D721Med (cell line): ENCODE results near the gene GRK3.
"Not testable (repeated sequence)": the region's sequence is repeated elsewhere in the genome, so short reads cannot be mapped to it uniquely, and the experiment has no call there.

Experiments
- DNase-seq: peaks from one replicate; pipeline ENCODE4 v3.0.0; 2011; ENCODE audit warnings: low spot score; ENCODE audit not compliant: insufficient read length
- FAIRE-seq: peaks from 2 replicates; lab custom pipeline; 2011; peaks lifted over from hg19 to GRCh38; lab: Jason Lieb, UNC
- CTCF ChIP-seq: IDR thresholded peaks from 2 replicates; pipeline ENCODE4 v1.5.1; 2012; ENCODE audit warnings: mild to moderate bottlenecking, control low read depth; ENCODE audit not compliant: insufficient read depth; ENCODE audit errors: missing control alignments

Gene GRK3

GRCh38 chr22:25564320-25564978, at the start of gene GRK3:
TSS of gene GRK3 (plus strand) at chr22:25564675. CDS start at chr22:25565041, 366 bp downstream.
- TF ChIP-seq CTCF, result no peak
- DNase-seq (peak; percentile 43), FAIRE-seq (no peak)

DNA sequence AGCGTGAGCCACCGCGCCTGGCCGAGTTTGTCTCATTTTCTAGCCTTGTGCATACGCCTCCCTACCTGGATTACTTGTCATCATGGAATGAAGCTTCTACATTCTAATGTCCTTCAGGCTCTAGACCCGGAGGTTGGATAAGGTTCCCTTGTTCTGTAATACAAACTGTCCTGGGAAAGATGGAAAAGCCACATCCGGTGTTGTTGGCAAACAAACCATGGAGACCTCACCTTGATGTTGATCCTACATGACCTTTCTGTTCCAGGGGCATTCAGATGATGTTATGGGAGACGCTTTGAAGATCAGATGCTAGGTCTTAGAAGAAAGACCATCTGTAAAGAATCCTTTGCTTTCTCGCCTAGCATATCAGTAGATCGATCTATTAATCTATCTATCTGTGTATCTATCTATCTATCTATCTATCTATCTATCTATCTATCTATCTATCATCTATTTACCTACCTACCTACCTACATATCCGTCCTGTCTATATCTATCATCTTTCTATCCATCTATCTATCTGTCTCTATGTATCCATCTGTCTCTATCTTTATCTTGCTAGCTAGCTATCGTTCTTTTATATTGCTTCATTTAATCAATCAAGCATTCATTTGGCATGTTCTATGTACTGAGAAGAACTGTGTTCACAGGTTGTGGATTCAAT, 46.3 kb upstream of the GRK3 start:
- DNase-seq (no peak), FAIRE-seq (peak; percentile 68)
- no peak for TF ChIP-seq CTCF

- DNase-seq, result no peak
- FAIRE-seq, result no peak
- no peak for TF ChIP-seq CTCF
These were observed 39.1 kb upstream of the GRK3 start for GRCh38 chr22:25525376-25525775.

DNA sequence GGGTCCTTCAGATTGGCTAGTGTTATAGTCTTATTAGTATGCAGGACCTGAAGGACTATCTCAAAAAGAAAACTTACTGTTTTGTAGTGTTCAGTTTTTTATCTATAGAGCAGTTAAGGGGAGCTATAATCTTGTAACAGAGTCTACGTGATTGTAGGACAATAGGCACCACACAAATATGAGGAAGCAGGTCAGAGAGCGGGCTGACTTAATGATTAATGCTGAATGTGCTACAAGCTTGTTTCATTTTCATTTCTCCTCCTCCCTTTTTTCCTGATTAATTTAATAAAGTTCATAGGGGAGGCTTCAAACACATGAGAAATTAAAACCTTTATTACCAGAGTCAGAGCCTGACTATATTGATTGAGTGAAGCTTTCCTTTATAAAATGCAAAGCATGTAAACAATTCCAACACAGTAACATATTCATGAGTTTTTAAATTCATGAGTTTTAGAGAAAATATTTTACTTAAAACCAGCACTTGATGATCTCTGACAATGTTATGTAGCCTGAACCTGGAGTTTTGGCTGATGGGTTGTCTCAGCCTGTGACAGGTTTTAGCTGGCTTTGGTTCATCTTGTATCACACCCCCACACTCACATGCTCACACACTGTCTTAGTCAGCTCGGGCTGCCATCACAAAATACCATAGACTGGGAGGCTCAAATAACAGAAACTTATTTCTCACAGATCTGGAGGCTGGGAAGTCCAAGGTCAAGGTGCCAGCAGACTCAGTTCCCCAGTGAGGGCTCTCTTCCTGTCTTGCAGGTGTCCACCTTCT, 38.5 kb upstream of the GRK3 start:
- FAIRE-seq, DNase-seq: not testable (repeated sequence)

- DNase-seq, FAIRE-seq: not testable (repeated sequence)
These were observed 37.5 kb upstream of the GRK3 start for GRCh38 chr22:25527016-25527415.

- not testable (repeated sequence) for DNase-seq, FAIRE-seq
These were observed 36.4 kb upstream of the GRK3 start for GRCh38 chr22:25528068-25528467.

DNA sequence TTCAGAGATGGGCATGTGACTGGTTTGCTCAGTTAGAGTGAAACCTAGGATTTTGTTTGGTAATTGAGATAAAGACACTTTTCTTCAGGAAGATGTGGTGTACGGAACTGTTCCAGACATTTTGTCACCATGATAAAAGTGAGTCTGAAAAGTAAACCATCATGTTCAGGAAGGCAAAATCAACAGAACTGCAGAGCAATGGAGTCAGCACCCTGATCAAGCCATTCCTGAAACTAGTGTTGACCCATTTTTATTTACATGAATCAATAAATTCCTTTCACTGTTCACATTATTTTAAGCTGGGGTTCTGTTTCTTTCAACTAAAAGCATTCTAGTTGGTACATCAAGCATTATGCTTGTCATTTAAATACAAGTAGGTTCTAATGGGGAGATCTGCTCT, 35.4 kb upstream of the GRK3 start:
- FAIRE-seq, DNase-seq: not testable (repeated sequence)

DNA sequence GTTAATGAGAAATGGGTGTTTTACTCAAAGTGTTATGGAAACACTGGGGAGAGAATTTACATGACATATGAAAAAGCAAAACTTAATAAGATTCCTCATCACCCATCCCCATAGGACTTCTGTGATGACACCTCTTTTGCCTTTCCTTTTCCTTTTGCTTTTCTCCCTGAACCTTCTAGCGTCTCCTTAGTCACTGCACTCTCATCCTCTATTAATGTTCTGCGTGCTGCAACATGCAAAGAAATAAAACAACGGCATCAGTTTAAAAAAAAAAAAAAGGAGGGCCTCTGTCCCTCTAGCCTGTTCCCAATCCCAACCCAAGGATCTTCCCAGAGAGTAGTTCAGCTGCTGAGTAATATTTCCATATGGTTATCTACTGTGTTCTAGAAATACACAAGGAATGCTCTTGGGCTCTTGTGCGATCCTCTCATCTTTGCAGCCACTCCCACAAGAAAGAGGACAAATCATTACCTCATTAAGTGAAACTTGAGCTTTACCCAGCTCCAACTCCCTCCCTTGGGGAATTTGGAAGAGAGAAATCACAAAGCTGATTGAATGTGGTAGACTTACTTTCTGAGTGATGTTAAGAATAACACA, 34.8 kb upstream of the GRK3 start:
- not testable (repeated sequence) for FAIRE-seq, DNase-seq

GRCh38 chr22:25531677-25532076, 32.8 kb upstream of the GRK3 start:
- DNase-seq, FAIRE-seq: not testable (repeated sequence)

GRCh38 chr22:25534724-25535123, 29.8 kb upstream of the GRK3 start:
- FAIRE-seq (no peak), DNase-seq (no peak)
- no peak for TF ChIP-seq CTCF
